GM23248 (cell line): Measurements from ENCODE around the gene GSTO2.

ENCODE experiments used
- EZH2 ChIP-seq: fragments of 200-600 bp; sonication (generic); IDR thresholded peaks from 2 replicates; pipeline ENCODE4 v1.6.1; 2018; ENCODE audit warnings: antibody characterized with exemption, mild to moderate bottlenecking; ENCODE audit not compliant: insufficient read depth, poor library complexity, severe bottlenecking
- EZH2phosphoT487 ChIP-seq: fragments of 200-600 bp; sonication (generic); IDR thresholded peaks from 2 replicates; pipeline ENCODE4 v1.6.1; 2018; ENCODE audit warnings: antibody characterized with exemption, moderate library complexity, mild to moderate bottlenecking, low read depth; ENCODE audit not compliant: insufficient read depth

DNA sequence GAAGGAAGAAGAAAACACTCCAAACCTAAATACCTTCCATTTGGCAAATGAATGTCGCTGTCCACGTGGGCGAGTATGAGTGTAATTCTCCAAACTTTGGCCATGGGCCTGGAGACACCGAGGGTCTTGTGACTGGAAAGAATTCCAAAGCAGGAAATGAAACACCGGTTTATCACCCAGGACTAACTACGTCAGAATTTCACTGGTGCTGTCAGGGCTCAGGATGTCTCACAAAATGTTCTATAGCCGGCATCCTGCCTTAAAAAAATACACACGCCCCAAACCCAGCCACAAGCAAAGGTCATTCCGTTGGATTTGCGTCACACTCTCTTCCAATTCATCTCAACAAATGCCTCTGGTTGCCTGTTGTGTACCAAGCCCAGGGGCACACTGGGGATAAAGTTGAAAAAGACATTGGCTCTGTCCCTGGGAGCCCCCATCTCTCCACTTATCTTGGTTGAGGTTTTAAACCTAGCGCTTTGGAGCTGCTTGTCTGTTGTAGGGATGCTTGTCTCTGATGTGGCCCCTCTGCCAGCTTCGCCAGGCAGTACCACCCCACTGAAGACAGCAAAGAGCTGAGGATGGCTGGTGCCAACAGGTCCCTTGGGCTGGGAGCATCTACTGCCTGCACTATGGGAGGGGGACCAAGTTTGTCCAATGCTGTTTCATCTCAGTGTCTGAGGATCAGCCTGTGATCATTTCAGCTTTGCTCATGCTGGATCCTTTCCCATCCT lies 31.2 kb downstream of the GSTO2 start:
- TF ChIP-seq EZH2phosphoT487 (no peak), EZH2 (no peak)
